GM12878 (cell line): ENCODE data around the gene SLC15A4. TPM values are rescaled to one million over a fixed set of nuclear protein-coding genes. Genes with fewer than 3 reads are reported as not detected.

ENCODE experiments used
- BCL11A ChIP-seq: IDR thresholded peaks from 2 replicates; pipeline ENCODE4 v1.6.1; 2011; ENCODE audit warnings: low read depth, low read length
- BRCA1 ChIP-seq: IDR thresholded peaks from 2 replicates; pipeline ENCODE4 v1.6.1; 2011; ENCODE audit warnings: low read depth, low read length, improper control_type of control experiment
- CBX5 ChIP-seq: sonication (generic); IDR thresholded peaks from 2 replicates; pipeline ENCODE4 v1.6.1; 2016; ENCODE audit warnings: low read depth, moderate library complexity, mild to moderate bottlenecking, inconsistent platforms
- CEBPB ChIP-seq, 2 experiments: fragments of 150-350 bp in 1 of 2; IDR thresholded peaks; 2 replicates each; pipeline ENCODE4 v1.6.1; 2012 to 2014; ENCODE audit warnings: low read depth in 2 of 2, low read length in 2 of 2, borderline replicate concordance in 1 of 2, inconsistent platforms in 1 of 2
- CREB1 ChIP-seq: IDR thresholded peaks from 2 replicates; pipeline ENCODE4 v1.6.1; 2012; ENCODE audit warnings: low read depth, mild to moderate bottlenecking, inconsistent platforms
- EGR1 ChIP-seq, 2 experiments: IDR thresholded peaks; 1 replicate in 1 of 2; 2 replicates in 1 of 2; pipeline ENCODE4 v1.6.1; 2011 to 2012; ENCODE audit warnings: low read depth in 2 of 2, low read length in 2 of 2, borderline replicate concordance in 1 of 2, mild to moderate bottlenecking in 1 of 2, moderate library complexity in 1 of 2
- EP300 ChIP-seq, 2 experiments: fragments of 150-350 bp in 1 of 2; IDR thresholded peaks; 2 replicates each; pipeline ENCODE4 v1.6.1; 2011 to 2012; ENCODE audit warnings: low read depth in 2 of 2, low read length in 2 of 2, borderline replicate concordance in 1 of 2, improper control_type of control experiment in 1 of 2, inconsistent platforms in 1 of 2; ENCODE audit not compliant: control insufficient read depth in 1 of 2
- ESRRA ChIP-seq: IDR thresholded peaks from 2 replicates; pipeline ENCODE4 v1.6.1; 2012; ENCODE audit warnings: mild to moderate bottlenecking, low read length, improper control_type of control experiment
- FOS ChIP-seq: IDR thresholded peaks from 3 replicates; pipeline ENCODE4 v1.6.1; 2011; ENCODE audit warnings: borderline replicate concordance; ENCODE audit not compliant: insufficient read length; ENCODE audit errors: extremely low read depth
- HDAC6 ChIP-seq: fragments of 200-600 bp; sonication (generic); IDR thresholded peaks from one replicate; pipeline ENCODE4 v1.8.0; 2017; ENCODE audit warnings: antibody characterized with exemption; ENCODE audit not compliant: unreplicated experiment
- IKZF1 ChIP-seq: fragments of 450-650 bp; conservative IDR thresholded peaks from 2 replicates; pipeline ENCODE4 v1.6.1; 2017; ENCODE audit warnings: antibody characterized with exemption, mild to moderate bottlenecking
- JUND ChIP-seq: IDR thresholded peaks from 2 replicates; pipeline ENCODE4 v1.6.1; 2012; ENCODE audit warnings: low read depth, mild to moderate bottlenecking, low read length, improper control_type of control experiment, moderate library complexity
- NFIC ChIP-seq: IDR thresholded peaks from 2 replicates; pipeline ENCODE4 v1.6.1; 2012; ENCODE audit warnings: low read depth, mild to moderate bottlenecking, inconsistent platforms, low read length, moderate library complexity
- NR2C1 ChIP-seq: fragments of 450-650 bp; IDR thresholded peaks from 2 replicates; pipeline ENCODE4 v1.6.1; 2017; ENCODE audit warnings: antibody characterized with exemption, mild to moderate bottlenecking, moderate library complexity
- NR2F1 ChIP-seq: fragments of 450-650 bp; conservative IDR thresholded peaks from 2 replicates; pipeline ENCODE4 v1.6.1; 2017; ENCODE audit warnings: mild to moderate bottlenecking
- POLR2A ChIP-seq: IDR thresholded peaks from 2 replicates; pipeline ENCODE4 v1.6.1; 2011; ENCODE audit warnings: low read depth, mild to moderate bottlenecking, low read length
- POLR2AphosphoS5 ChIP-seq: IDR thresholded peaks from 2 replicates; pipeline ENCODE4 v1.6.1; 2011; ENCODE audit warnings: mild to moderate bottlenecking, low read length, inconsistent platforms
- RELA ChIP-seq: fragments of 450-650 bp; IDR thresholded peaks from 2 replicates; pipeline ENCODE4 v1.8.0; 2014; ENCODE audit warnings: borderline replicate concordance; ENCODE audit not compliant: partially characterized antibody
- RUNX3 ChIP-seq: IDR thresholded peaks from 2 replicates; pipeline ENCODE4 v1.6.1; 2012; ENCODE audit warnings: low read length, inconsistent platforms
- SREBF2 ChIP-seq: IDR thresholded peaks from 2 replicates; pipeline ENCODE4 v1.6.1; 2012; ENCODE audit warnings: mild to moderate bottlenecking, low read length
- TARDBP ChIP-seq: IDR thresholded peaks from 2 replicates; pipeline ENCODE4 v1.6.1; 2016; ENCODE audit warnings: borderline replicate concordance
- TCF12 ChIP-seq: IDR thresholded peaks from 2 replicates; pipeline ENCODE4 v1.6.1; 2011; ENCODE audit warnings: low read depth, mild to moderate bottlenecking, low read length
- USF2 ChIP-seq: IDR thresholded peaks from 2 replicates; pipeline ENCODE4 v1.6.1; 2011; ENCODE audit warnings: low read depth, low read length, improper control_type of control experiment, borderline replicate concordance
- WRNIP1 ChIP-seq: IDR thresholded peaks from 2 replicates; pipeline ENCODE4 v1.6.1; 2011; ENCODE audit warnings: low read depth, low read length, improper control_type of control experiment, borderline replicate concordance
- YY1 ChIP-seq: IDR thresholded peaks from 2 replicates; pipeline ENCODE4 v1.6.1; 2011; ENCODE audit warnings: low read depth, mild to moderate bottlenecking, low read length
- ZBED1 ChIP-seq: IDR thresholded peaks from 2 replicates; pipeline ENCODE4 v1.6.1; 2016; ENCODE audit warnings: borderline replicate concordance
- ZNF217 ChIP-seq: fragments of 450-650 bp; IDR thresholded peaks from 2 replicates; pipeline ENCODE4 v1.6.1; 2017; ENCODE audit warnings: antibody characterized with exemption, mild to moderate bottlenecking
- ZNF274 ChIP-seq: IDR thresholded peaks from one replicate; pipeline ENCODE4 v1.8.0; 2011; ENCODE audit not compliant: insufficient read length, insufficient read depth
- polyA plus RNA-seq, 11 experiments: library from polyadenylated mRNA; depleted of rRNA in 4 of 11; unstranded in 6 of 11; stranded (reverse) in 5 of 11; fragments of >200 nt; fragmentation: Nextera tagmentation in 4 of 11; fragmentation: Illumina TruSeq in 1 of 11; extraction: Ambion mirVana in 4 of 11; extraction: Trizol in 1 of 11; gene quantifications; 1 replicate in 1 of 11; 2 replicates in 10 of 11; pipeline versions ENCODE4 v1.2.1 to v1.2.3, GENCODE V29; 2011 to 2016; ENCODE audit warnings: inconsistent platforms in 2 of 11, missing spikeins in 2 of 11, low read depth in 1 of 11
- total RNA-seq, 4 experiments: library from RNA; depleted of rRNA in 3 of 4; stranded (reverse); fragments of >200 nt in 3 of 4; fragmentation: Illumina TruSeq in 1 of 4; extraction: Trizol in 1 of 4; gene quantifications; 2 replicates each; pipeline versions ENCODE4 v1.2.1 to v1.2.3, GENCODE V29; 2013 to 2021
- TF ChIP-seq, protein P1 (sequence below): fragments of 450-650 bp; formaldehyde crosslinking; IDR thresholded peaks from 2 replicates; pipeline ENCODE4 v1.5.0; 2022; ENCODE audit warnings: mild to moderate bottlenecking, missing genetic modification characterization

SLC15A4 gene
- total and polyA plus RNA-seq, 10 of the 15 experiments (the other 5 are each of a cell fraction or from before 2014, with no cell fraction given), result 12.7 to 257 (median 36.6) TPM

DNA sequence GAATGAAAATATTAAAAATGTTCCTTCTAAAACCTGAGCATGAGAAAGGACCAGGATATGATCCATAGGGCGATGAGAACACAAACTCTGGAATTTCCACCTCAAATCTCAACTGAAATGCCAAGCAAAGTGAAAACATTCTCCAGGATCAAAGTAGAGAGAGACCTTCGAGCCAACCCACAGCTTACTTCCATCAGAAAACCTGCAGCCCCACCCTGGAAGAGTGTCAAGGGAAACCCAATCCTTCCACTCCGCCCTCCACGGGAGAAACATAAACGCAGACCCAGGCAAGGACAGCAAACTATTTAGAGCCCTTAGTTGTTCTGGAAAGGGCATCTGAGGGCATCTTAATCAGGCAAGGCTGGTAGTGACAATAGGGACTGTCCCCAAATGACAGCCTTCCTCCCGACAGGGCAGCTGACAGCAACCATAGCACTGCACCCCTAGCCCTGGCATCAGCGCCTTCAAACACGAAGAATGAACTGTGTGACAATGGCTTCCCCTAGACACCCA, 21.8 kb downstream of the SLC15A4 start (continued):
- no peak for TF ChIP-seq NR2C1
- no peak for TF ChIP-seq BRCA1
- TF ChIP-seq ZBED1, result no peak
- TF ChIP-seq YY1, result no peak
- peak; percentile 42 for TF ChIP-seq POLR2A
- TF ChIP-seq ESRRA, result no peak
- no peak for TF ChIP-seq BCL11A
- TF ChIP-seq RELA, result no peak
- no peak for TF ChIP-seq HDAC6
- 0 out of 2 replicates have a peak, but pooled peaks have one; percentile 17 for TF ChIP-seq IKZF1
- no peak for TF ChIP-seq NFIC
- no peak for TF ChIP-seq TARDBP
- TF ChIP-seq CEBPB (IDR thresholded peaks at IDR 0.05; ENCODE audit: borderline replicate concordance in 1 of 2, low read depth in 2 of 2, low read length in 2 of 2), result no peak
- TF ChIP-seq SREBF2, result no peak
- no peak for TF ChIP-seq WRNIP1
- TF ChIP-seq EP300 (IDR thresholded peaks at IDR 0.05; ENCODE audit: borderline replicate concordance in 1 of 2, control insufficient read depth in 1 of 2, low read depth in 2 of 2, low read length in 2 of 2), result no peak
- no peak for TF ChIP-seq EGR1 (IDR thresholded peaks at IDR 0.05; ENCODE audit: borderline replicate concordance in 1 of 2, low read depth in 2 of 2, low read length in 2 of 2)
- no peak for TF ChIP-seq CREB1
- peak; percentile 56 for TF ChIP-seq POLR2AphosphoS5
- no peak for TF ChIP-seq ZNF274
- no peak for TF ChIP-seq ZNF217
- no peak for TF ChIP-seq RUNX3
- TF ChIP-seq, protein P1, sequence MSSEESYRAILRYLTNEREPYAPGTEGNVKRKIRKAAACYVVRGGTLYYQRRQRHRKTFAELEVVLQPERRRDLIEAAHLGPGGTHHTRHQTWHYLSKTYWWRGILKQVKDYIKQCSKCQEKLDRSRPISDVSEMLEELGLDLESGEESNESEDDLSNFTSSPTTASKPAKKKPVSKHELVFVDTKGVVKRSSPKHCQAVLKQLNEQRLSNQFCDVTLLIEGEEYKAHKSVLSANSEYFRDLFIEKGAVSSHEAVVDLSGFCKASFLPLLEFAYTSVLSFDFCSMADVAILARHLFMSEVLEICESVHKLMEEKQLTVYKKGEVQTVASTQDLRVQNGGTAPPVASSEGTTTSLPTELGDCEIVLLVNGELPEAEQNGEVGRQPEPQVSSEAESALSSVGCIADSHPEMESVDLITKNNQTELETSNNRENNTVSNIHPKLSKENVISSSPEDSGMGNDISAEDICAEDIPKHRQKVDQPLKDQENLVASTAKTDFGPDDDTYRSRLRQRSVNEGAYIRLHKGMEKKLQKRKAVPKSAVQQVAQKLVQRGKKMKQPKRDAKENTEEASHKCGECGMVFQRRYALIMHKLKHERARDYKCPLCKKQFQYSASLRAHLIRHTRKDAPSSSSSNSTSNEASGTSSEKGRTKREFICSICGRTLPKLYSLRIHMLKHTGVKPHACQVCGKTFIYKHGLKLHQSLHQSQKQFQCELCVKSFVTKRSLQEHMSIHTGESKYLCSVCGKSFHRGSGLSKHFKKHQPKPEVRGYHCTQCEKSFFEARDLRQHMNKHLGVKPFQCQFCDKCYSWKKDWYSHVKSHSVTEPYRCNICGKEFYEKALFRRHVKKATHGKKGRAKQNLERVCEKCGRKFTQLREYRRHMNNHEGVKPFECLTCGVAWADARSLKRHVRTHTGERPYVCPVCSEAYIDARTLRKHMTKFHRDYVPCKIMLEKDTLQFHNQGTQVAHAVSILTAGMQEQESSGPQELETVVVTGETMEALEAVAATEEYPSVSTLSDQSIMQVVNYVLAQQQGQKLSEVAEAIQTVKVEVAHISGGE (CRISPR knock-in tag), result no peak
- TF ChIP-seq JUND, result no peak
- TF ChIP-seq TCF12, result no peak
- TF ChIP-seq FOS, result no peak
- no peak for TF ChIP-seq USF2
- TF ChIP-seq NR2F1, result no peak
- no peak for TF ChIP-seq CBX5
